Measurements from ENCODE around the gene UBE2Q1. TPM values are rescaled to one million over a fixed set of nuclear protein-coding genes. Genes with fewer than 3 reads are reported as not detected.

The UBE2Q1 gene
- total and polyA plus RNA-seq, 2 of the 8 experiments (the other 6 are each of a cell fraction or from before 2014, with no cell fraction given), result 13.2 to 95.8 TPM

DNA sequence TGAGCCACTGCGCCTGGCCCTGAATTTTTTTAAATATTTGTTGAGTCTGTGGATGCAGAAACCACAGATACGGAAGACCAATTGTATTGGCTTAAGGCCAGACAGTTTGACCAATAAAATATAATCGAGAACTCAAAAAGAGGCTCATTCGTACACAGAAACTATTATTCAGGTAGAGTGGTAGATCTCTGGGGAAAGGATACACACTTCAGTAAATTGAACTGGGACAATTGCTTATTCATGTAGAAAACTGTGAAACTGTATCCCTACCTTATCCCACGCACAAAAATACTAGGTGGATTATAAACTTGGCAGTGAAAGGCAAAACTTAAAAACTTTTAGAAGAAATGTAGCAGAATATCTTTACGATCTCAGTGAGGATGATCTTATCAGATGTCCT lies 31.3 kb downstream of the UBE2Q1 start:
- H3K56ac ChIP-seq (replicated peaks; ENCODE audit: insufficient read length, low read depth, low read length), result no peak overlapping the region
- H2BK120ac ChIP-seq (replicated peaks; ENCODE audit: low read depth, low read length), result no peak overlapping the region
- DNase-seq (ENCODE audit: low read depth in 1 of 2, low spot score in 2 of 2) (no peak), FAIRE-seq (no peak)
- no peak overlapping the region for H3K4ac ChIP-seq (replicated peaks; ENCODE audit: insufficient read length, low read depth, low read length)
- H2BK15ac ChIP-seq (ENCODE audit: low read length), result no peak overlapping the region
- H2BK20ac ChIP-seq (ENCODE audit: low read length), result no peak overlapping the region
- H4K8ac ChIP-seq (ENCODE audit: extremely low read depth, insufficient read depth, low read length), result no peak overlapping the region
- H3K4me2 ChIP-seq (ENCODE audit: insufficient read depth in 1 of 2, low read depth in 2 of 2, low read length in 2 of 2), result no peak overlapping the region
- no peak overlapping the region for H3K4me3 ChIP-seq (ENCODE audit: extremely low read depth in 1 of 4, insufficient read depth in 2 of 4, low read depth in 3 of 4, low read length in 4 of 4)
- peaks cover 0 to 4% of the 10 kb centered on the region in 2 experiments; a peak in 1 of 4 replicates for H3K9me3 ChIP-seq (ENCODE audit: insufficient read depth in 2 of 2, low read depth in 1 of 2, low read length in 1 of 2)
- H3K14ac ChIP-seq (ENCODE audit: insufficient read length), result no peak overlapping the region
- H3K18ac ChIP-seq (ENCODE audit: extremely low read depth, low read length), result no peak overlapping the region
- no peak overlapping the region for H4K5ac ChIP-seq (ENCODE audit: insufficient read length, low read depth, low read length)
- H3K23me2 ChIP-seq (ENCODE audit: low read depth, low read length), result no peaks in the 10 kb centered on the region
- ChIA-PET CTCF (ENCODE audit: partially characterized antibody) (no interaction called here), POLR2A (ENCODE audit: partially characterized antibody) (no interaction called here)
- whole genome bisulfite sequencing, 2 experiments (ENCODE audit: extremely low coverage in 1 of 2, insufficient coverage in 1 of 2, insufficient read length in 1 of 2, insufficient replicate concordance in 2 of 2, low coverage in 1 of 2, low lambda C conversion rate in 2 of 2, missing lambda C conversion rate in 1 of 2), result 77% methylated on average over 6 of the region's 6 CpGs; no CpG with 5 or more reads in 1 of the 2 experiments
- no peak overlapping the region for H3K23ac ChIP-seq (ENCODE audit: insufficient read length)
- TF ChIP-seq, protein P1, sequence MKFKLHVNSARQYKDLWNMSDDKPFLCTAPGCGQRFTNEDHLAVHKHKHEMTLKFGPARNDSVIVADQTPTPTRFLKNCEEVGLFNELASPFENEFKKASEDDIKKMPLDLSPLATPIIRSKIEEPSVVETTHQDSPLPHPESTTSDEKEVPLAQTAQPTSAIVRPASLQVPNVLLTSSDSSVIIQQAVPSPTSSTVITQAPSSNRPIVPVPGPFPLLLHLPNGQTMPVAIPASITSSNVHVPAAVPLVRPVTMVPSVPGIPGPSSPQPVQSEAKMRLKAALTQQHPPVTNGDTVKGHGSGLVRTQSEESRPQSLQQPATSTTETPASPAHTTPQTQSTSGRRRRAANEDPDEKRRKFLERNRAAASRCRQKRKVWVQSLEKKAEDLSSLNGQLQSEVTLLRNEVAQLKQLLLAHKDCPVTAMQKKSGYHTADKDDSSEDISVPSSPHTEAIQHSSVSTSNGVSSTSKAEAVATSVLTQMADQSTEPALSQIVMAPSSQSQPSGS (IDR thresholded peaks at IDR 0.05; ENCODE audit: low read length), result no peak
- TF ChIP-seq NANOG (IDR thresholded peaks at IDR 0.05; ENCODE audit: insufficient read depth, low read depth, low read length, poor library complexity, severe bottlenecking), result no peak
- TF ChIP-seq, protein P2, sequence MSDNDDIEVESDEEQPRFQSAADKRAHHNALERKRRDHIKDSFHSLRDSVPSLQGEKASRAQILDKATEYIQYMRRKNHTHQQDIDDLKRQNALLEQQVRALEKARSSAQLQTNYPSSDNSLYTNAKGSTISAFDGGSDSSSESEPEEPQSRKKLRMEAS (IDR thresholded peaks at IDR 0.05), result no peak
- TF ChIP-seq SUZ12 (IDR thresholded peaks at IDR 0.05; ENCODE audit: low read length), result no peak
- TF ChIP-seq RFX5 (IDR thresholded peaks at IDR 0.05; ENCODE audit: borderline replicate concordance, low read depth, low read length), result no peak
- no peak for TF ChIP-seq HDAC2 (IDR thresholded peaks at IDR 0.05; ENCODE audit: borderline replicate concordance in 1 of 2, low read depth in 2 of 2, low read length in 2 of 2)
- TF ChIP-seq RNF2 (IDR thresholded peaks at IDR 0.05; ENCODE audit: borderline replicate concordance, low read depth, low read length, missing control alignments, poor library complexity, severe bottlenecking), result no peak
- no peak for TF ChIP-seq CTBP2 (IDR thresholded peaks at IDR 0.05; ENCODE audit: borderline replicate concordance, insufficient read depth, insufficient read length, low read length)
- TF ChIP-seq RXRA (IDR thresholded peaks at IDR 0.05; ENCODE audit: insufficient read depth, low read depth, low read length), result no peak
- H3K9ac ChIP-seq (replicated peaks in 1 of 4; ENCODE audit: extremely low read depth in 1 of 4, low read depth in 3 of 4, low read length in 3 of 4), result no peak overlapping the region
- H3K27me3 ChIP-seq (replicated peaks in 1 of 4; ENCODE audit: control insufficient read depth in 3 of 4, extremely low read depth in 1 of 4, insufficient read depth in 3 of 4, low read length in 3 of 4), result no peaks in the 10 kb centered on the region; a peak in 1 of 7 replicates
- no peak overlapping the region for H2BK5ac ChIP-seq (ENCODE audit: low read depth, low read length)
- no peak overlapping the region for H2AFZ ChIP-seq (ENCODE audit: low read length)
- H4K91ac ChIP-seq (replicated peaks; ENCODE audit: insufficient read length, low read length), result no peak overlapping the region
- no peaks in the 10 kb centered on the region for H4K20me1 ChIP-seq (replicated peaks in 1 of 2; ENCODE audit: control insufficient read depth in 1 of 2, insufficient read depth in 2 of 2, low read length in 2 of 2)
- H2BK12ac ChIP-seq (ENCODE audit: low read depth, low read length), result no peak overlapping the region
- no peak overlapping the region for H3K27ac ChIP-seq (ENCODE audit: low read depth, low read length)
- H2AK5ac ChIP-seq (ENCODE audit: low read depth, low read length), result no peak overlapping the region
- H3K4me1 ChIP-seq (replicated peaks in 1 of 4; ENCODE audit: control insufficient read depth in 3 of 4, insufficient read depth in 4 of 4, low read length in 3 of 4), result no peaks in the 10 kb centered on the region
- no peaks in the 10 kb centered on the region for H3K79me2 ChIP-seq (ENCODE audit: control insufficient read depth in 1 of 2, insufficient read depth in 2 of 2, low read length in 2 of 2)
- no peaks in the 10 kb centered on the region for H3K36me3 ChIP-seq (ENCODE audit: control insufficient read depth in 2 of 4, insufficient read depth in 4 of 4, low read length in 3 of 4)
- no peaks in the 10 kb centered on the region for H3K79me1 ChIP-seq (ENCODE audit: low read depth, low read length)

Data from H1 (cell line).